ENCODE data around the gene DNM3.
"Not testable (repeated sequence)": the region's sequence is repeated elsewhere in the genome, so short reads cannot be mapped to it uniquely, and the experiment has no call there.

Gene DNM3

GRCh38 chr1:172293429-172293828 lies 452.1 kb downstream of the DNM3 start:
- DNase-seq, result no peak

GRCh38 chr1:172298141-172298540 lies 456.8 kb downstream of the DNM3 start:
- DNase-seq, result no peak

- no peak for DNase-seq
Observed at GRCh38 chr1:172298911-172299310, 457.6 kb downstream of the DNM3 start.

GRCh38 chr1:172299515-172299914 lies 458.2 kb downstream of the DNM3 start:
- no peak for DNase-seq

GRCh38 chr1:172307508-172307907 lies 466.2 kb downstream of the DNM3 start:
- not testable (repeated sequence) for DNase-seq

- DNase-seq, result no peak
Observed at GRCh38 chr1:172308142-172308541, 466.8 kb downstream of the DNM3 start.

GRCh38 chr1:172308577-172308976 lies 467.3 kb downstream of the DNM3 start:
- DNase-seq, result no peak

- DNase-seq, result no peak
Observed at GRCh38 chr1:172320733-172321132, 479.4 kb downstream of the DNM3 start.

GRCh38 chr1:172321451-172321850 lies 480.2 kb downstream of the DNM3 start:
- DNase-seq, result no peak

- DNase-seq, result no peak
Observed at GRCh38 chr1:172322219-172323061, 481.1 kb downstream of the DNM3 start.

GRCh38 chr1:172323686-172324085 lies 482.4 kb downstream of the DNM3 start:
- no peak for DNase-seq

GRCh38 chr1:172324086-172324485 lies 482.8 kb downstream of the DNM3 start:
- no peak for DNase-seq

- DNase-seq, result no peak
Observed at GRCh38 chr1:172324761-172325160, 483.5 kb downstream of the DNM3 start.

GRCh38 chr1:172325531-172325930 lies 484.2 kb downstream of the DNM3 start:
- DNase-seq, result no peak

- DNase-seq, result no peak
Observed at GRCh38 chr1:172326136-172326535, 484.8 kb downstream of the DNM3 start.

- DNase-seq, result no peak
Observed at GRCh38 chr1:172328266-172328665, 487.0 kb downstream of the DNM3 start.

- no peak for DNase-seq
Observed at GRCh38 chr1:172332230-172332629, 490.9 kb downstream of the DNM3 start.

GRCh38 chr1:172335377-172335776 lies 494.1 kb downstream of the DNM3 start:
- DNase-seq, result no peak

GRCh38 chr1:172338295-172338735 lies 497.0 kb downstream of the DNM3 start:
- DNase-seq, result no peak

- DNase-seq, result no peak
Observed at GRCh38 chr1:172339842-172340241, 498.5 kb downstream of the DNM3 start.

GRCh38 chr1:172340520-172340919 lies 499.2 kb downstream of the DNM3 start:
- DNase-seq, result no peak

- no peak for DNase-seq
Observed at GRCh38 chr1:172341697-172342096, 500.4 kb downstream of the DNM3 start.

- no peak for DNase-seq
Observed at GRCh38 chr1:172342584-172343239, 501.4 kb downstream of the DNM3 start.

All from hematopoietic multipotent progenitor cell treated with erythropoietin and hydrocortisone succinate and interleukin-3 and kit ligand, for 8 days (in vitro differentiated cells).